ENCODE data around the gene CFAP46.

The CFAP46 gene

DNA sequence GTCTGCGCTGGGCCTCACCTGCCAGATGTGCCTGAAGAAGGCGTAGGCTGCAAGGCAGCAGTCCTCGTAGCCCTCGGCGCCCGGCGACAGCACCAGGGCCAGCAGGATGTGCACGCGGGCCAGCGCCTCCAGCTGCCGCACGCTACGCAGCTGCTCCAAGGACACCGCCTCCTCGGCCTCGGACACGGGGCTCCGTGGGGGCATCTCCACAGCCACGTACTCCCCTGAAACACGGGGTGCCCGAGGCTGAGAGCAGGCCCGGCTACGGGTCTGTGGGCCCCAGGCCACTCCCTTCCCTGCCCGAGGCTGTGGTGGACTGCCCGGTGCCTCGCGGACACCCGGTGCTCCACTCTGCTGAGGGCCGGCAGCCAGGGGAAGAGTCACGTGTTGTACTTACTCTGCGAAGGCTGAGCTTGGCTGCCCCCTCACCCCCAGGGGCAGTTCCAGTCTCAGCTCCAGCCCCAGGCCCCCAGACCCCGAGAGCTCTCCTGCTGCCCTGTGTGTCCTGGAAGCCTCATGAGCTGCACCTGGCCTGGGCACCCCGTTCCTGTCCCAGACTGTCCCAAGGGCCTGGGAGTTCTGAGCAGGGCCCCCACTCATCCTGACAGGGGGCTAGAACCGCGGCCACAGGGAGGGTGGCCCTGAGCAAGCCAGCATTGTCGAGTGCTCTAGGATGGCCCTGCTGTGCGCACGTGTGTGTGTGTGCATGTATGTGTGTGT, 62.8 kb downstream of the CFAP46 start:
- DNase-seq = no peak

DNA sequence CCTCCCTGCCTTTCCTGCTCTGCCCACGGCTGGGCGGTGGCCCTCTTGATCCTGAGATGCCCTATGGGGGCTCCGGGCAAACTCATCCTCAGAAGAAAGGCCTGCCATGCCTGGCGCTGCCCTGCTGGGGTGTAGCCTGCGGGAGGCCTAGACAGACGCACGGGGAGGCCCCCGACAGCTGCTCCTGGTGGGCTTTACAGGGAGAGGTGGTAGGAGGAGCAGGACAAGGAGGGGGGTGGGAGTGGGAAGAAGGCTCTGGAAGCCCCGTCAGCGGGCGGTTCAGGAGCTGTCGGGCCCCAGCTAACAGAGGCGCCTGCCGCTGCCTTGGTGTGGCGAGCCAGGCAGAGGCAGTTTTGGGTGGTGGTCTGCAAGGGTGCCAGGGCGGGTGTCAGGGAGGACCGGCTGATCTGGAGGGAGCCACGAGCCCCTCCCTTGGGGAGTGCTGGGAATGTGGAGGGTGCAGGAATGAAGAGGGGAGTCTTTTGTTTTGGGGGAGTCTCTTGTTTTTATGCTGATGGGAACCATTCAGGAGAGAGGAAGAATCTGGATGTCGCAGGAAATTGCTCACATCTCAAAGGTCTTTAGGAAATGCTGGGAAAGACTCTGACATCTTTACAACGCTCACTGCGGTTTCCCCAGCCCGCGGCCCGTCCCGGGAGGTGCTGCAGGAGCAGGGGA, 63.5 kb downstream of the CFAP46 start:
- DNase-seq = no peak

DNA sequence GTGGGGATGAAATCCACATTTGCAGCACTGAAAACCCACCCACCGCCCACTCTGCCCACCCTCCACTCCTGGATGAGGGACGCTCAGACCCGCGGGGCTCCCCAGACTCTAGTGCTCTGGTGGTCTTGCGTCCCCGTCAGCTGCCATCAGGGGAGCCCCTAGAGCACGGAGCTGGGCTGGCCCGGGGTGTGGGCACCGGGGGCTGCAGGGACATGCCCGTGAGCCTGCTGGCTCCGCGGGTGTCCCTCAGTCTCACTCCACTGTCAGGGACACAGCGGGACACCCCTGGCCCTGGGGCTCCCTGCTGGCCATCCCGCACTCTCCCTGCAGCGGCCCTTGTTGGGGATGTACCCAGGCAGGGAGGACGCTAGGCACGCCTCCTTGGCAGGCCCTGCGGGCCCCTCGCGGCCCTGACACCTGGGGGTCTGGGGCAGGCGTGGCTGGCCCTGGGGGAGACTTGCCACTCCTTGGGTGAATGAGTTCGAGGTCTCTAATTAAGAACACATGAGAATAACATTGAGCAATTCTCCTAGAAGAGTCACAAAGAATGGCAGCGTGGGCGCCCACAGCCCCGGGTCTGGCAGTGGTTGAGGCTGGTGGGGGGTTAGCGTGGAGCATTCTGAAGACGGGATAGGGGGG, 64.2 kb downstream of the CFAP46 start:
- no peak for DNase-seq

DNA sequence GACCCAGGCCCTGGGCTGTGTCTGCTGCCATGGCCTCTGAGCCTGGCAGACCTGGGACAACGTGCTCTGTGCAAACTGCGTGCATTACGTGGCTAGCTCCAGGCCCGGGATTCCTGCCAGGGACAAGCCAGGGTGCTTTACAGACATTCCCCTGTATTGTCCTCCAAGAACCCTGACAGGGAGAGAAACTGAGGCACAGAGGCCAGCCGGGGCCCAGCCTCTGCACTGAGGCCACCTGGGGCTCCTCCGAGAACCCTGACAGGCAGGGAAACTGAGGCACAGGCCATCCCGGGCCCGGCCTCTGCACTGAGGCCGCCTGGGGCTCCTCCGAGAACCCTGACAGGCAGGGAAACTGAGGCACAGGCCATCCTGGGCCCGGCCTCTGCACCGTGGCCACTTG, 64.9 kb downstream of the CFAP46 start:
- no peak for DNase-seq

DNA sequence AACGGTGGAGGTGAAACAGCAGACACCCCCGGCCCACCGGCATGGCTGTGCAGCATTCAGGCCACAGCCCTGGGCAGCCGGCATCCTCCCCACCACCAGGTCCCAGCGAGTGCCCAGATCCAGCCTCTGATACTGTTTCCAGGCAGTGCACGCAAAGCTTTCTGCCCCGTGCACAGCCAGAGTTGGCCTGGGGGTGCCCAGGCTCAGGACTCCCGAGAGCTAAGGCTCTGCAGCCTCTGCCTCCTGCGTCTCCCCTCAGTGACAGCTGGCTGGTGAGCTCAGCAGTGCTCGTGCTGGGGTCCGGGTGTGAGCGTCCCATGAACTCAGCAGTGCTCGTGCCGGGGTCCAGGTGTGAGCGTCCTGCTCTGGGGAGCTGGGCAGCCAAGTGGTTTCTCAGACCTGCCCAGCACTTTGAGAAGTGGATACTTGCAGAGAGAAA, 65.4 kb downstream of the CFAP46 start:
- DNase-seq = no peak

DNA sequence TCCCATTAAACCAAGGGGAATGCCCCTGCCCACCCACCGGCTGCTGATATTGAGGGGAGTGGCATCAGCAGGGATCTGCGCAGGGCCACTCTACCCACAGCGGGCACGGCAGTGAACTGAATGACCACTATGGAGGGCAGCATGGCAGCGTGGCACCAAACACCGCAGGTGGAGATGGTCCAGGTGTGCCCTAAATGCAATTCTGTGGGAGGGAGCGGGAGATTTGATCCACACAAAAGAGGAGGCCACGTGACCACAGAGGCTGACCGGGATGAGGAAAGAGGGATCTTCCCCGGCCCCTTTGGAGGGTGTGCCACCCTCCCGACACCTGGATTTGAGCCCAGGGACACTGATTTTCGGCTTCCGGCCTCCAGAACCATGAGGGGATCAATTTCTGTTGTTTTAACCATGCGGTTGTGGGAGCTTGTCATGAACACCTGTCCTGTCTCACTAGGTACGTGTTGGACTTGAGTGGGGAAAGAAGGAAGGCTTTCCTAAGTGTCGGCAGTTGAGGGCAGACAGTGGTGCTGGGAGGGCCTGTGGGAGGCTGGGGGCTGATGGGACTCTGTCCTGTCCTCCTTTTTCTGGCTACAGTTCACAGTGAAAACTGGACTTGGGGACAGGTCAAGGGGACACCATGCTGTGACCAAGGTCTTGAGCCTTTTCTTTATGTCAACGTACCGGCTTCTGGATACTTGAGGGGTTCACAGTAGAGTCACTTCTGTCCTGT, 66.1 kb downstream of the CFAP46 start:
- no peak for DNase-seq

DNA sequence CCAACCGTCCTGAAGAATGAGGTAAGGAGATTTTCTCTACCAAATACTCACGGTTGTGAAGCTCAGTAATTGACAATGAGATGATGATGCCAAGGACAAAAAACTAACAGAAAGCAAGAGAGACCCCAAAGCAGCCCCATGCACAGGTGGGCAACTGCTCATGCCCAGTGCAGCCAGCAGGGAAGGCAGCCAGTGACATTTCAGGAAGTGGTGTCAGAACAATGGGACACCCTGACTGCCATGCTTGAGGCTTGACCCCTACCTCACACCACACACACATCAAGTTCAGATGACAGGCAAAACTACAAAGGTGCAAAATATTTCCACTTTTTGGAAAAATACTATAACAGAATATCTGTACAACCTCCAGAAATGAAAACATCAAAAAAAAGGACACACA, 66.9 kb downstream of the CFAP46 start:
- DNase-seq = no peak

DNA sequence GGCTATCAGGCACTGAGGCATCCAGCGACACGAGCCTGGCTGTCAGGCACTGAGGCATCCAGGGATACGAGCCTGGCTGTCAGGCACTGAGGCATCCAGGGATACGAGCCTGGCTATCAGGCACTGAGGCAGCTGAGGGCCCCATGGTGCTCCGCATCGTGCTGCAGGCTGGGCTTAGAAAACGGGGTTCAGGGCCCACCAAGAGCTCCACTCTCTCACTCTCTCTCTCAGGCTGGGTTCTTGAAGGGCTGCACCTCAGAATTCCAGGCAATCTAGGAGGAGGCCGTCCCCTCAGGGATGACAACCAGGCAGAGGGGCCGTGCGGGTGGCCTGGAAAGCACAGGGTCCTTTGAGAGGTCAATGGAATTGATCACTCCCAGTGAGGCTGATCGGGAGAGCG, 69.0 kb downstream of the CFAP46 start:
- DNase-seq = no peak

DNA sequence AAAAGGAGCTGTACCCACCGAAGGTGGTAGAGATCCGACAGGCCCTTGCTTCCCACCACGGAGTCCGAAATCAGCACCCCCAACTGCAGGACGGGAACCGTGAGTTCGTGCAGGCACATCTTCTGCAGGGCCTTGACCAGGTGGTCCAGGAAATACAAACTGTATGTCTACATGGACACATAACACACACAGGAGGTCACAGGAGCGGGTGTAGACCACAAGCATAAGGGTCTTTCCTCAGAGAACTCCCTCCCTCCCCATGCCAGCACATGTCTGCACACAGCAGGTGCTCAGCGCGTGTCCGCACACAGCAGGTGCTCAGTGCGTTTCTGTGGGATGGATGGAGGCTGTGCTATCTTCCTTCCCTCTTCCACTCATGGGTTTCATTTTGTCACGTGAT, 69.7 kb downstream of the CFAP46 start:
- no peak for DNase-seq

DNA sequence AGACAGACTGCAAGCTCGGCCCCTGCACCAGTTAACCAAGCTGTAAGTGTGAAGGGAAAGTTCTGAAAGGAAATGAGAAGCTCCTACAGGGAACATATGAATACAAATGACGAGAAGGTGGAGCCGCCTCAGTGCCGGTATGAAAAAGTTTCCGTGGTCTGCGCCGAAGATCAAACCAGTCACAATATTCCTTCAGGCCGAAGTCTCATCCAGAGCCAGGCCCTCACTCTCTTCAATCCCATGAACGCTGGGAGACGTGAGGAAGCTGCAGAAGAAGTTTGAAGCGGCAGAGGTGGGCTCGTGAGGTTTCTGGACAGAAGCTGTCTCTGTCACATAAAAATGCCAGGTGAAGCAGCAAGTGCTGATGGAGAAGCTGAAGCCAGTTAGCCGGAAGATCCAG, 71.9 kb downstream of the CFAP46 start:
- DNase-seq = no peak

DNA sequence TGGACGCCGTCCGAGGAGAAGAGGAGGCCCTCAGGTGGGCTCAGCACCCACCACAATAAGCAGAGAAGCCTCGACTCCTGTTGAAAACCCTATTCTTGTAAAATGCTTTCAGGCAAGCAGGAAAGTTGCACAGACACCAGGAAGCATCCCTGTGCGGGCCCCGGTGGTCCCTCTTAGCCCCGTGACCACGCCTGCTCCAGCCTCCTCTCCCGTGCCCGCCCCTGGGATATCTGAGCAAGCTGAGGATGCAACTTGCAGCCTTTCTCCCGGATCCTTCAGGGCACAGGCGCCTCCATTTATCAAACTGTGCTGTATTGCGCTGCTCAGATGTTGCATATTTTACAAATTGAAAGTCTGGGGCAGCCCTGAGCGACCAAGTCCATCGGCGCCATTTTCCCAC, 72.7 kb downstream of the CFAP46 start:
- DNase-seq = no peak

DNA sequence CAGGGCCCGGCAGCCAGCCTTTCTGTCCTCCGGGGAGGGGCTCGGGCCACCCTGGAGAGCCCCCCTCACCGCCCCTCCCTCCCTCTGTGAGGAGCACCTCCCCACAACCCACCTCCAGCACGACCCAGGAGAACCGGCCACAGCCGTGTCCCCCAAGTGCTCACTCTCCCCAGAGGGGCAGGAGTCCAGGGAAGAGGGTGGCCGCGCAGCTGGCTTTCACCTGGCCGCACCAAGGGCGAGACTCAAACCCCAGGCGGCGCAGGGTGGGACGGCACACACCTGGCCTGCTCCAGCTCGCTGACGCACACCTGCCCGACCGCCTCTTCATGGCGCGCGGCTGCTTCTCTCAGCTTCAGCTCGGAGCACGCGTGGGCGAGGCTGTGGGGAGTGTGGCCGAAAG, 73.4 kb downstream of the CFAP46 start:
- DNase-seq = no peak

DNA sequence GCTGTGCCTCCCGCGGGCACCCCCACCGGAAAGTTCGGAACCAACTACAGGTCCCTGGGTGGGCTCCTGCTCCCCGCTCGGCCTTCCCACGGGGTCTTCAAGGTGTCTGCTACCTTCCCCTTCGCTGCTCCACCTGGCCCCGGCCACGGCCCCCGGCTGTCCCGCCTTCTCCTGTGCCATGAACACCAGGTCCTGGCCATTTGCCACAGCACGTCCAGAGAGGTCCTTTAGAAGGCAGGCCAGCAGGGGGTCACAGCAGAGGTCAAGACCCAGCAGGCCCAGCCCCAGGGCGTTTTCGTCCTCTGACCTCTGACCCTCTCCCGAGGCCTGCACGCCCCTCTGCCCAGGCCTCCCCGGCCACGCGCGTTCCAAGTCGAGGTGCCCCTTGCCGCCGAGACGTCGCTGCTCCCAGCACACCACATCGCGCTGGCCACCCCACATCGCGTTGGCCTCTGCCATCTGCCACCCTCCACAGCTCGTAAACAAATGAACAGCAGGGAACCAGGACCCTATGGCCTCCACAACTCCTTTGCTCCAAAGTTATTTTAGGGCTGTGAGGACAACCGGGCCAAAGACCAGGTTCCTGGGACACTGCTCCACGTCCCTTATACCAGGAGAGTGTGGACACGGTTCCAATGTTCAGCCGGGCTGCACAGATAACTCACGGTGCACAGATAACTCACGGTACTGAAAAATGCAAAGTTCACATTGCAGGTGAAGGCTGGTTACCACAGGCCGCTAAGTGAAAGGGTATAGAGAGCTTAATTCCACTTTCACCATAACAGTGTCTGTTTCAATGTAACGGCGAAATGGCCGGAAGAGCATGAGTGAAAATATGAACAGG, 74.3 kb downstream of the CFAP46 start:
- DNase-seq = no peak

DNA sequence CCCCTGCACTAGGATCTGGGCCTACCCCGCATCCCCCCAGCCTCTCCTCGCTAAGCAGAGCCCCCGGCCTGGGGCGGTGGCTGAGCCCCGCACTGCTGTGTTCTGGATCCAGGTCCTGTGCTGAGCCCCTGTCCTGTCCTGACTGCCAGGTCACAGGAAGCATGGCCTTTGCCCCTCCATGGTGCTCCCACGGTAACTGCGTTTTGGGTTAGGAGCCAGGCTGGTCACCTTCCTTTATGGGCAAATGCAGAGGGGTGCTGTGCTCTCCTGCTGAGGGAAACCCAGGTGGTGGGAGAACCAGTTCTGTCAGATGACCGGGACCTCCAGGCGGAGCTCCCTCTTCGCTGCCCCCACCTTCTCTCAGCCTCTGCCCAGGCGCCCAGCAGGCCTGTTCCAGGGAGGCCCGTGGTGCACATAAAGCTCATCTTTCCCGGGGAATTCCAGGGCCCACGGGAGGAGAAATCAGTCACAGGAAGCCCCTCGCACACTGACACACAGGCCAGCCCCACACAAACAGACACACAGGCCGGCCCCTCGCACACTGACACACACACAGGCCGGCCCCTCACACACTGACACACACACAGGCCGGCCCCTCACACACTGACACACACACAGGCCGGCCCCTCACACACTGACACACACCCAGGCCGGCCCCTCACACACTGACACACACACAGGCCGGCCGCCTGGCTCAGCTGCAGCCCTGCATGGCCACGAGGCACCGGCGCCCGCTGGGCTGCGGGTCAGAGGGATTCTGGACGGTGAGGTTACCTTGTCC, 75.6 kb downstream of the CFAP46 start:
- DNase-seq = no peak

DNA sequence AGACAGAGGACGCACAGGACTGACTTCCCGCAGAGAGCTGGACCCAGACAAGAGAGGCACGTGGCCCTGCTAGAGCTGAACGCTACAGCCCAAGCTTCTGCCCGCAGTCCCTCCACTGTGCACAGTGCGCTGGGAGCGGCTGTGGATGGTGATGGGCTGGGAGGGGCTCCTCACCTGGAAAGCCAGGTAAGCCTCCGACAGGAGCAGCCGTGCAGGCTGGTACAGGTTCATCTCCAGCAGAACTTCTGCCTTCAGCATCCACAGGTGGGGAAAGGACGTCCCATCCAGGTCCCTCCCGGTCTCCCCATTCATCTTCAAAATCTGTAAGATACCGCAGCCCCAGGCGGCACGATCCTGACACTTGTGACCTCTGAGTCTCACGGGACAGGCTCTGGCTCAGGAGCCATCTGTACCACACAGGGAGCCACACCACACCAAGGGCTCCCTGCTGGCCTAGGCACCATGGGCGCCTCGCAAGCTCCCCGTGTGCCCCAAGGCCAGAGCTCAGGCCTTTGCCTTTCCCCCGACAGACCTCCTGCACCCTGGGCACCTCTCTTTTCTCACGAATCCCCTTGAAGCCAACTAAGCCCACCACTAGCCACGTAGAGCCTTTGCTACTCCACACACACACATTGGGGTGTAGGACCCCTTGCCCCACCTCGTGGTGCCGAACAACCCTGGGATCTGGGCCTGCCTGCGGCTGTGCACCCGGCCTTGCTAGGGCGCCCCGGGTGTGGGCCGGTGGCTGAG, 76.3 kb downstream of the CFAP46 start:
- DNase-seq = no peak

DNA sequence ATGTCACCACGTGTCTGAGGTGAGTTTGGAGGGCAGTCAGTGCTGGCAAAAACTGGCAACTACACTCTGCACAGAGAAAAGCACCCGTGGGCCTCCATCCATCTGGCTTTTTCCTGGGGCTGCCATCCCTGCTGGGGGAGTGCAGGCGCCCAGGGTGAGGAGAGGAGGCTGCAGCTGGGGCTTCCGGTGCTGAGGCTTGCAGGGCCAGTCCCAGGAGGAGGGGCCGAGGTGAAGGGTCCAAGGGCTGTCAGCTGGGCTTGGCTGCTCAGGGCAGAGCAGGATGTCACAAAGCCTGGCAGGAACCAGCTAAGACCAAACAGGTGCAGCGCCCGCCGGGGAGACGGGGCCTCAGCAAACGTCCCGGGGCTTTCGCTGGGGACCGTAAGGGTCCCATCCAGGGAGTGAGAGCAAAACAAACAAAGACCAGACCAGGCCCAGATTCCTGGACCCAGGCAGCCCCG, 77.2 kb downstream of the CFAP46 start:
- no peak for DNase-seq

DNA sequence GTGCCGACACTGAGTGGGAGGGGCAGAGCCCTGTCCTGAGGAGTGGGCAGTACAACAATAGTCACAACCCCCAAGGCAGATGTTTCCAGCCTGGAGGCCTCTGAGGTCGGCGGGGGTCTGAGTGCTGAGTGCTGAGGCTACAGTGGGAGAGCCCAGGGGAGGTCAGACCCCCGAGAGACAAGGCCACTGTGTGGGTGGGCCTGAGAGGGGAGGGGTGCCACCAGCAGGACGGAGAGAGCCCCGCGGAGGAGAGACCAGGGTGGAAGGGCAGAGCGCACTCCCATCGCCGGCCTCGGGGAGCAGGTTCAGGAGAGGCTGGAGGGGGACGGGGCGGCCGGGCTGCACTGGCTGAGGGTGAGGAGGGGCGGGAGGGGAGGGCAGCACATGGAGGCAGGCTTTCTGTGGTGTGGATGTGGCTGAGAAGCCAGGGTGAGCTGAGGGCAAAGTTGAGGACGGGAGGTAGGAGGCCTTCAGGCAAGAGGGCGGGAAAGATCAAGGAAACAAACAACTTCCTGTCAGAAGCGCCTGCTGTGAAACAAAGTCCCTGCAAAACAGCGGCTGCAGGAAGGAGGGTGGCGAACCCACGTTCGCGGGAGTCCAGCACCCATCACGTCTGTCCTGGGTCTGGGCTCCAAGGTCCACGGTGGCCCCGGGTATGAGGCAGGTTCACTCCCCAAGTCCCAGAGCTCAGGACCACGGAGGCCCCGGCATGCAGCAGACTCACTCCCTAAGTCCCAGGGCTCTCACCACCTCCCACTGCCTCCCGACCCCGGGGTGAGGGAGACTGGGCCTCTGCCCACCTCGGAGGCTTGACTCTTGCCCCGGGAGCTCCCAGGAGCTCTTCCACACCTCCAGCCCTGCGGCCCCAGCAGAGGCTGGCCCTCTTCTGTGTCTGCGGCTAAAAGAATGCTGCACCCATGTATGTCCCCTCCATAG, 79.6 kb downstream of the CFAP46 start:
- no peak for DNase-seq

DNA sequence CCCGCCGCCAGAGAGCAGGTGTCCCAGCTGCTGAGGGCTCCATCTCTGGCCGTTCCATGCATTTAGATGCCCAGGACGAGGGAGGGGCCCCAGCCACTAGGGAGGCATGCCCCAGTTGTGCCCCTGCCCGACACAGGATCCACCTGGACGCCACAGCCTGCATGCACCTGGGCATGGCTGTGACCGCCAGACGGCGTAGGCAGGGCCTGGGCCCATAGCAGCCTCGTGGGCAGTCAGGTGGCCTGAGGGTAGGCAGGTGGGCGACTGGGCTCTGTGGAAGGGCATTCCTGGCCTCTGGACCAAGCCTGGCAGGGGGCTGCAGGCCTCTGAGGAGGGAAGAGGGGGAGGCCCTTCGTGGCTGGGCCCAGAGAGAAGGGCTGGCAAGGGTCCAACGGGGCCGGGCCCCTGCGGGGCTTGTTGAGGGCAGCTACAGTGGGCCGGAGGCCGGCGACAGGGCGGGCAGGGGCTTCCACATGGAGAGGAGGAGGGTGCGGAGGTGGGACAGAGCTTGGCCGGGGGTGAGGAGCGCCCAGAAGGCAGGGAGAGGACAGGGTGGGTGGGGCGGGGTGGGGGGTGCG, 80.4 kb downstream of the CFAP46 start:
- DNase-seq = no peak

DNA sequence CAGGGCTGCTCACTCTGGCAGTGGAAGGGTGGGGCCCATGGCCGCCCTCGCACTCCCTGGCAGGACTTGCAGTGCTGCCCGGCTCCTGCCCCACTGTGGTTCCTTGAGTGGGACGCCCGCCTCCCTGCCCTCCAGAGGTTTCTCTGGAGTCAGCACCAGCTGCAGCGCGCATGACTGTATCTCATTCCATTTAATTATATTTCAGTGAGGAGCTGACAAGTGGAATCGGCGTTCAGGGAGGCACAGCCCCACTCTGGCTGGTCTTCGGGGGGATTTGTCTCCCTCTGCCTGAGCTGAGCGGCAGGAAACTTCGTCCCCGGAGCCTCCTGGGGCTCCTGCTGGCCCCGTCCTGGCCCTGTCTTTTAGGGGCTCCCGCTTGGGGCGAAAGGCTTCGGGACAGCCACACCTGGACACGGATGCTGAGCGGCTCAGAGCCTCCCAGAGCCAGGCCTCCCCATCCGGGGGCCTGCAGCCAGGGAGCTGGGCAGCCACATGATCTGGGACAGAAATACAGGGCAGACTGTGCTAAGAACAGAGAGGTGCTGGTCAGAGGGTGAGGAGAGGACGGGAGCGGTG, 81.2 kb downstream of the CFAP46 start:
- DNase-seq = no peak

Measured in suppressor macrophage treated with lipopolysaccharide for 4 hours (primary cell).